HEK293 (cell line): ENCODE results near the gene DGKD.

ENCODE experiments used
- CTCF ChIA-PET: fragments of 350-600 bp; formaldehyde crosslinking; extraction: SDS; loops from one replicate; lab custom pipeline; 2021; ENCODE audit warnings: antibody characterized with exemption; lab: Yijun Ruan, JAX
- POLR2A ChIA-PET: fragments of 300-600 bp; formaldehyde crosslinking; extraction: SDS; loops from one replicate; lab custom pipeline; 2020; ENCODE audit warnings: antibody characterized with exemption, inconsistent platforms; lab: Yijun Ruan, JAX
- H3K27ac ChIP-seq: fragments of 200-500 bp; sonication (Bioruptor generic); 2 replicates; pipeline ENCODE4 v1.5.1; 2014; ENCODE audit warnings: low read depth, low read length, control low read depth, inconsistent platforms; ENCODE audit errors: extremely low read depth
- H3K36me3 ChIP-seq, 2 experiments: fragments of 200-500 bp in 1 of 2; sonication (Bioruptor generic) in 1 of 2; 1 replicate in 1 of 2; 2 replicates in 1 of 2; pipeline ENCODE4 v1.5.1; 2014 to 2017; ENCODE audit warnings: inconsistent platforms in 2 of 2, low read length in 2 of 2; ENCODE audit not compliant: control insufficient read depth in 2 of 2, insufficient read depth in 1 of 2
- H3K4me1 ChIP-seq: fragments of 200-500 bp; sonication (Bioruptor generic); 2 replicates; pipeline ENCODE4 v1.5.1; 2014; ENCODE audit warnings: mild to moderate bottlenecking, low read length, inconsistent platforms; ENCODE audit not compliant: control insufficient read depth, insufficient read depth
- H3K4me3 ChIP-seq: 2 replicates; pipeline ENCODE4 v1.5.1; 2011; ENCODE audit warnings: low read depth, mild to moderate bottlenecking, control low read depth, low read length, moderate library complexity
- H3K9me3 ChIP-seq: fragments of 200-500 bp; sonication (Bioruptor generic); 2 replicates; pipeline ENCODE4 v1.5.1; 2014; ENCODE audit warnings: low read depth, low read length, inconsistent platforms; ENCODE audit not compliant: control insufficient read depth, insufficient read depth
- BCL11B ChIP-seq: fragments of 450-650 bp; formaldehyde crosslinking; IDR thresholded peaks from 2 replicates; pipeline ENCODE4 v1.5.1; 2016; ENCODE audit warnings: low read depth, missing biosample characterization, missing genetic modification characterization
- INSM2 ChIP-seq: fragments of 450-650 bp; formaldehyde crosslinking; IDR thresholded peaks from 2 replicates; pipeline ENCODE4 v1.5.1; 2016; ENCODE audit warnings: missing biosample characterization, missing genetic modification characterization
- KLF8 ChIP-seq: fragments of 450-650 bp; formaldehyde crosslinking; IDR thresholded peaks from 2 replicates; pipeline ENCODE4 v1.5.1; 2016; ENCODE audit warnings: missing biosample characterization, missing genetic modification characterization
- PRDM4 ChIP-seq: fragments of 450-650 bp; formaldehyde crosslinking; IDR thresholded peaks from 2 replicates; pipeline ENCODE4 v1.5.1; 2017; ENCODE audit warnings: missing biosample characterization, missing genetic modification characterization
- SETDB1 ChIP-seq: IDR thresholded peaks from one replicate; pipeline ENCODE4 v1.6.1; 2017; ENCODE audit warnings: mild to moderate bottlenecking, low read length, moderate library complexity, mixed read lengths; ENCODE audit not compliant: insufficient read length
- YY1 ChIP-seq: fragments of 450-650 bp; formaldehyde crosslinking; IDR thresholded peaks from 2 replicates; pipeline ENCODE4 v1.5.1; 2018; ENCODE audit warnings: missing biosample characterization, missing genetic modification characterization
- ZBTB8A ChIP-seq: fragments of 450-650 bp; formaldehyde crosslinking; IDR thresholded peaks from 2 replicates; pipeline ENCODE4 v1.5.1; 2016; ENCODE audit warnings: missing biosample characterization, missing genetic modification characterization
- ZNF175 ChIP-seq: fragments of 450-650 bp; formaldehyde crosslinking; IDR thresholded peaks from 2 replicates; pipeline ENCODE4 v1.5.1; 2016; ENCODE audit warnings: missing biosample characterization, missing genetic modification characterization
- ZNF19 ChIP-seq: fragments of 450-650 bp; formaldehyde crosslinking; IDR thresholded peaks from 2 replicates; pipeline ENCODE4; 2016; ENCODE audit warnings: missing biosample characterization, missing genetic modification characterization, low read depth
- ZNF2 ChIP-seq: fragments of 450-650 bp; formaldehyde crosslinking; IDR thresholded peaks from 2 replicates; pipeline ENCODE4 v1.5.1; 2016; ENCODE audit warnings: missing biosample characterization, missing genetic modification characterization
- ZNF350 ChIP-seq: fragments of 450-650 bp; formaldehyde crosslinking; IDR thresholded peaks from 2 replicates; pipeline ENCODE4 v1.5.0; 2017; ENCODE audit warnings: missing biosample characterization, mild to moderate bottlenecking, missing genetic modification characterization
- ZNF394 ChIP-seq: fragments of 450-650 bp; formaldehyde crosslinking; IDR thresholded peaks from 2 replicates; pipeline ENCODE4 v1.5.1; 2016; ENCODE audit warnings: missing biosample characterization, missing genetic modification characterization, mild to moderate bottlenecking, moderate library complexity, borderline replicate concordance
- ZNF48 ChIP-seq: fragments of 450-650 bp; formaldehyde crosslinking; IDR thresholded peaks from 2 replicates; pipeline ENCODE4 v1.5.1; 2016; ENCODE audit warnings: missing biosample characterization, missing genetic modification characterization
- ZNF501 ChIP-seq: fragments of 450-650 bp; formaldehyde crosslinking; IDR thresholded peaks from 2 replicates; pipeline ENCODE4 v1.5.1; 2016; ENCODE audit warnings: missing biosample characterization, missing genetic modification characterization
- ZNF555 ChIP-seq: fragments of 450-650 bp; formaldehyde crosslinking; conservative IDR thresholded peaks from 2 replicates; pipeline ENCODE4 v1.5.1; 2017; ENCODE audit warnings: missing biosample characterization, mild to moderate bottlenecking, missing genetic modification characterization, inconsistent platforms
- ZNF623 ChIP-seq: fragments of 450-650 bp; formaldehyde crosslinking; IDR thresholded peaks from 2 replicates; pipeline ENCODE4 v1.5.1; 2016; ENCODE audit warnings: missing biosample characterization, missing genetic modification characterization
- ZNF624 ChIP-seq: fragments of 450-650 bp; formaldehyde crosslinking; IDR thresholded peaks from 2 replicates; pipeline ENCODE4 v1.5.1; 2017; ENCODE audit warnings: missing biosample characterization, missing genetic modification characterization
- TF ChIP-seq, protein P1 (sequence below): fragments of 450-650 bp; formaldehyde crosslinking; IDR thresholded peaks from 2 replicates; pipeline ENCODE4 v1.5.1; 2016; ENCODE audit warnings: missing biosample characterization, missing genetic modification characterization
- TF ChIP-seq, protein P2 (sequence below): fragments of 450-650 bp; formaldehyde crosslinking; IDR thresholded peaks from 2 replicates; pipeline ENCODE4 v1.5.1; 2016; ENCODE audit warnings: missing biosample characterization, missing genetic modification characterization

DGKD gene

GRCh38 chr2:233361297-233361696 is 7.0 kb downstream of the DGKD start:
- CTCF ChIA-PET: interaction anchor here (0.7 kb wide), 2 partner anchors 59 to 87 kb away, joined by 3 to 4 read pairs; no protein-coding TSS in a partner anchor
- no peak overlapping the region for H3K27ac ChIP-seq

GRCh38 chr2:233362742-233363141 is 8.4 kb downstream of the DGKD start:
- Histone ChIP-seq H3K9me3 (no peaks in the 10 kb centered on the region), H3K4me3 (no peak overlapping the region), H3K27ac (no peak overlapping the region), H3K4me1 (no peaks in the 10 kb centered on the region; the same call in 1 of the 2 replicates), H3K36me3 (peaks cover 0 to 18% of the 10 kb centered on the region in 2 experiments; a peak in 2 of 3 replicates)
- CTCF ChIA-PET: interaction anchor here (0.6 to 0.7 kb wide), 2 partner anchors 80 to 1566 kb away, joined by 3 to 4 read pairs; no protein-coding TSS in a partner anchor
- no peak for TF ChIP-seq BCL11B
- POLR2A ChIA-PET: no interaction called here

More at GRCh38 chr2:233361297-233361696, 7.0 kb downstream of the DGKD start:
- Histone ChIP-seq H3K9me3 (no peaks in the 10 kb centered on the region), H3K4me1 (no peaks in the 10 kb centered on the region; the same call in 1 of the 2 replicates), H3K36me3 (peaks cover 0 to 23% of the 10 kb centered on the region in 2 experiments; a peak in 2 of 3 replicates), H3K4me3 (no peak overlapping the region)
- TF ChIP-seq ZNF555 (no peak), ZNF624 (no peak), ZNF2 (tag by site-specific recombination) (no peak), ZNF350 (tag by site-specific recombination) (no peak), ZNF48 (no peak)
- POLR2A ChIA-PET: no interaction called here

DNA sequence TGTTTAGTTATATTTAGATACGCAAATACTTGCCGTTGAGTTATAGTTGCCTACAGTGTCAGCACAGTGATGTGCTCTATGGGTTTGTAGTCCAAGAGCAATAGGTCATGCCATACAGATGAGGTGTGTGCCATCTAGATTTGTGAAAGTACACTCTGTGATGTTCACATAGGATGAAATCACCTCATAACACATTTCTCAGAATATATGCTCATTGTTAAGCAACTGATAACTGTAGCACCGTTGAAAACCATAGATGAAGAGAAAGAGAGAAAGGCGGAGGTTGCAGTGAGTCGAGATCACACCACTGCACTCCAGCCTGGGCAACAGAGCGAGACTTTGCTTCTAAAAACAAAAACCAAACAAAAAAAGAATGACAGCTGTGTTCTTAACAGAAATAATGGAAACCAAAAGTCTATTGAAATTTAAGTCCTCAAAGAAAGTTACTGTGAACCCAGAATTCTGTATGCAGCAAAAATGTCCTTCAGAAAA is 9.5 kb downstream of the DGKD start:
- no peak overlapping the region for H3K27ac ChIP-seq
- POLR2A ChIA-PET: no interaction called here
- H3K4me1 ChIP-seq: no peaks in the 10 kb centered on the region; the same call in 1 of the 2 replicates
- no peaks in the 10 kb centered on the region for H3K9me3 ChIP-seq
- CTCF ChIA-PET: no interaction called here
- H3K36me3 ChIP-seq: peaks cover 0 to 16% of the 10 kb centered on the region in 2 experiments; a peak in 2 of 3 replicates
- peak; percentile 90 for TF ChIP-seq SETDB1
- TF ChIP-seq ZNF501 (tag by site-specific recombination): no peak
- no peak for TF ChIP-seq PRDM4
- TF ChIP-seq ZBTB8A: no peak
- no peak overlapping the region for H3K4me3 ChIP-seq

DNA sequence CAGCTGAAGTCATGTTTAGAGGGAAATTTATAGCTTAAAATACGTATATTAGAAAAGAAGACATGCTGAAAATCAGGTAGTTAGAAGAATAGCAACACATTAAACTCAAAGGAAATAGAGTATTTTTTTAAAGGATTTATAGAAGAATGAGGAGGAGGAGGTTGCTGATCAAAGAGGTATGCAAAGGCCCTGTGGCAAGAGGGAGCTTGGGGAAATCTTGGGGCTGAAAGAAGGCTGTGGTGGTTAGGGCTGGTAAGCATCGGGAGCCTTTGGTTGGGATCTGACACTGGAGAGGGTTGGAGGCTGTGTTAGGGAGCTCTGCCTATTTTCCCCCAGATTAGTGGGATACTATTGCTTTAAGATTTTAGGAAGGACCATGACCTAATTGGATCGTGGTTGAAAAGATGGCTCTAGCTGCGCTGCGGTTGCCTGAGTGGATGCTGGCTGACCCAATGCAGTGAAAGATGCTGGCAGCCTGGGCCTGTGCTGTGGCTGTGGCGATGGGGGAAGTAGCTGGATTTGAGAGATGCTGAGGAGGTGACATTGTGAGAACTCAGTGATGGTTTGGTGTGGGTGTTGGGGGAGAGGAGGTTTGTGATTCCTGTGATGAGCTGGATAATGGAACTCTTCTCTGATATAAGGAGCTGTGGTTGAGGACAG is 11.7 kb downstream of the DGKD start:
- Histone ChIP-seq H3K4me3 (no peak overlapping the region), H3K36me3 (peaks cover 0 to 14% of the 10 kb centered on the region in 2 experiments; a peak in 2 of 3 replicates), H3K9me3 (no peaks in the 10 kb centered on the region), H3K27ac (no peak overlapping the region), H3K4me1 (0 out of 2 replicates have a peak, but pooled peaks cover 3% of the 10 kb centered on the region)
- ChIA-PET POLR2A (interaction anchor here (0.5 kb wide), 1 partner anchor 106 kb away, joined by 3 read pairs; no protein-coding TSS in a partner anchor), CTCF (no interaction called here)
- TF ChIP-seq, protein P1, sequence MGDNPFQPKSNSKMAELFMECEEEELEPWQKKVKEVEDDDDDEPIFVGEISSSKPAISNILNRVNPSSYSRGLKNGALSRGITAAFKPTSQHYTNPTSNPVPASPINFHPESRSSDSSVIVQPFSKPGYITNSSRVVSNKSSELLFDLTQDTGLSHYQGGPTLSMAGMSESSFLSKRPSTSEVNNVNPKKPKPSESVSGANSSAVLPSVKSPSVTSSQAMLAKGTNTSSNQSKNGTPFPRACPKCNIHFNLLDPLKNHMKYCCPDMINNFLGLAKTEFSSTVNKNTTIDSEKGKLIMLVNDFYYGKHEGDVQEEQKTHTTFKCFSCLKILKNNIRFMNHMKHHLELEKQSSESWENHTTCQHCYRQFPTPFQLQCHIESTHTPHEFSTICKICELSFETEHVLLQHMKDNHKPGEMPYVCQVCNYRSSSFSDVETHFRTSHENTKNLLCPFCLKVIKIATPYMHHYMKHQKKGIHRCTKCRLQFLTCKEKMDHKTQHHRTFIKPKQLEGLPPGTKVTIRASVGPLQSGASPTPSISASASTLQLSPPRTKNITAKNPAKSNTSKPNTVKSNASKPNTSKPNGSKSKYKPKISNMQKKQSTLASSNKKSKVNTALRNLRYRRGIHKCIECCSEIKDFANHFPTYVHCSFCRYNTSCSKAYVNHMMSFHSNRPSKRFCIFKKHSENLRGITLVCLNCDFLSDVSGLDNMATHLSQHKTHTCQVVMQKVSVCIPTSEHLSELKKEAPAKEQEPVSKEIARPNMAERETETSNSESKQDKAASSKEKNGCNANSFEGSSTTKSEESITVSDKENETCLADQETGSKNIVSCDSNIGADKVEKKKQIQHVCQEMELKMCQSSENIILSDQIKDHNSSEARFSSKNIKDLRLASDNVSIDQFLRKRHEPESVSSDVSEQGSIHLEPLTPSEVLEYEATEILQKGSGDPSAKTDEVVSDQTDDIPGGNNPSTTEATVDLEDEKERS: no peak
- TF ChIP-seq ZNF175: no peak
- TF ChIP-seq KLF8: no peak
- no peak for TF ChIP-seq ZNF394 (tag by site-specific recombination)
- no peak for TF ChIP-seq YY1 (tag by site-specific recombination)
- peak; percentile 84 for TF ChIP-seq ZNF623 (tag by site-specific recombination)
- TF ChIP-seq, protein P2, sequence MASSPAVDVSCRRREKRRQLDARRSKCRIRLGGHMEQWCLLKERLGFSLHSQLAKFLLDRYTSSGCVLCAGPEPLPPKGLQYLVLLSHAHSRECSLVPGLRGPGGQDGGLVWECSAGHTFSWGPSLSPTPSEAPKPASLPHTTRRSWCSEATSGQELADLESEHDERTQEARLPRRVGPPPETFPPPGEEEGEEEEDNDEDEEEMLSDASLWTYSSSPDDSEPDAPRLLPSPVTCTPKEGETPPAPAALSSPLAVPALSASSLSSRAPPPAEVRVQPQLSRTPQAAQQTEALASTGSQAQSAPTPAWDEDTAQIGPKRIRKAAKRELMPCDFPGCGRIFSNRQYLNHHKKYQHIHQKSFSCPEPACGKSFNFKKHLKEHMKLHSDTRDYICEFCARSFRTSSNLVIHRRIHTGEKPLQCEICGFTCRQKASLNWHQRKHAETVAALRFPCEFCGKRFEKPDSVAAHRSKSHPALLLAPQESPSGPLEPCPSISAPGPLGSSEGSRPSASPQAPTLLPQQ: no peak
- TF ChIP-seq INSM2 (tag by site-specific recombination): no peak
- TF ChIP-seq ZNF19: no peak
